Neural progenitor cell (in vitro differentiated cells): ENCODE measurements around the gene ZNF488.

Experiments
- CTCF ChIP-seq: fragments of 200-600 bp; sonication (generic); IDR thresholded peaks from 2 replicates; pipeline ENCODE4 v1.5.1; 2017; ENCODE audit warnings: antibody characterized with exemption, mild to moderate bottlenecking
- EZH2phosphoT487 ChIP-seq: fragments of 200-600 bp; sonication (generic); IDR thresholded peaks from 2 replicates; pipeline ENCODE4 v1.6.1; 2017; ENCODE audit warnings: antibody characterized with exemption

GRCh38 chr10:47348661-47349470 lies 35.2 kb downstream of the ZNF488 start:
- TF ChIP-seq EZH2phosphoT487 (no peak), CTCF (no peak)
